Epithelial cell of proximal tubule (primary cell): ENCODE results near the gene ANKFN1. TPM values are rescaled to one million over a fixed set of nuclear protein-coding genes. Genes with fewer than 3 reads are reported as not detected.

Experiments
- DNase-seq: peaks from one replicate; pipeline ENCODE4 v3.0.0-alpha.2; 2011; ENCODE audit warnings: low read depth
- H3K4me3 ChIP-seq: 2 replicates; pipeline ENCODE4 v1.5.1; 2011; ENCODE audit warnings: low read depth, mild to moderate bottlenecking, low read length
- CTCF ChIP-seq: conservative IDR thresholded peaks from 2 replicates; pipeline ENCODE4 v1.5.1; 2012; ENCODE audit warnings: low read depth, mild to moderate bottlenecking, low read length
- total RNA-seq: library from RNA; depleted of rRNA; stranded (reverse); fragments of >200 nt; gene quantifications from 2 replicates; pipeline ENCODE4 v1.2.3, GENCODE V29; 2015

ANKFN1 gene
- total RNA-seq, 1 donor from 2014 or later, result not detected

GRCh38 chr17:56113486-56113885, 39.8 kb upstream of the ANKFN1 start:
- DNase-seq, result no peak
- TF ChIP-seq CTCF, result no peak
- no peak overlapping the region for H3K4me3 ChIP-seq

GRCh38 chr17:56114469-56114868, 38.8 kb upstream of the ANKFN1 start:
- no peak overlapping the region for H3K4me3 ChIP-seq
- TF ChIP-seq CTCF, result no peak
- DNase-seq, result no peak

- no peak for TF ChIP-seq CTCF
- DNase-seq, result no peak
- no peak overlapping the region for H3K4me3 ChIP-seq
These were observed 34.1 kb upstream of the ANKFN1 start for GRCh38 chr17:56119191-56119590.

GRCh38 chr17:56119936-56120335, 33.3 kb upstream of the ANKFN1 start:
- DNase-seq, result no peak
- H3K4me3 ChIP-seq, result no peak overlapping the region
- no peak for TF ChIP-seq CTCF

- no peak for DNase-seq
- H3K4me3 ChIP-seq, result no peak overlapping the region
- TF ChIP-seq CTCF, result peak; percentile 39
These were observed 31.9 kb upstream of the ANKFN1 start for GRCh38 chr17:56121191-56122051.

- peak; percentile 82 for TF ChIP-seq CTCF
- no peak for DNase-seq
- no peak overlapping the region for H3K4me3 ChIP-seq
These were observed 27.1 kb upstream of the ANKFN1 start for GRCh38 chr17:56125830-56126819.
